IPS-20b (cell line): ENCODE measurements around the gene SLCO4C1.

Experiments used
- H3K27ac ChIP-seq: one replicate; pipeline ENCODE4 v1.5.1; 2013; ENCODE audit warnings: low read length
- H3K27me3 ChIP-seq: 2 replicates; pipeline ENCODE4 v1.6.1; 2013; ENCODE audit warnings: mild to moderate bottlenecking, low read length, inconsistent platforms; ENCODE audit not compliant: insufficient read depth
- H3K36me3 ChIP-seq: 2 replicates; pipeline ENCODE4 v1.6.1; 2013; ENCODE audit warnings: low read depth, mild to moderate bottlenecking, inconsistent platforms, low read length, moderate library complexity; ENCODE audit not compliant: insufficient read depth
- H3K4me1 ChIP-seq: 2 replicates; pipeline ENCODE4 v1.6.1; 2013; ENCODE audit warnings: mild to moderate bottlenecking, control low read depth, inconsistent platforms, low read length, moderate library complexity; ENCODE audit not compliant: insufficient read depth
- H3K4me3 ChIP-seq: 2 replicates; pipeline ENCODE4 v1.5.1; 2013; ENCODE audit warnings: mild to moderate bottlenecking, low read length, inconsistent platforms
- H3K9ac ChIP-seq: 2 replicates; pipeline ENCODE4 v1.6.1; 2013; ENCODE audit warnings: low read depth, mild to moderate bottlenecking, inconsistent platforms, low read length, moderate library complexity
- H3K9me3 ChIP-seq: 2 replicates; pipeline ENCODE4 v1.6.1; 2013; ENCODE audit warnings: mild to moderate bottlenecking, low read depth, low read length, inconsistent platforms; ENCODE audit not compliant: insufficient read depth

The SLCO4C1 gene

GRCh38 chr5:102211165-102211564 is 84.9 kb downstream of the SLCO4C1 start:
- Histone ChIP-seq H3K27ac (no peak overlapping the region), H3K9ac (no peak overlapping the region)

GRCh38 chr5:102200861-102201260 is 95.2 kb downstream of the SLCO4C1 start:
- H3K36me3 ChIP-seq: no peaks in the 10 kb centered on the region
- no peaks in the 10 kb centered on the region for H3K9me3 ChIP-seq
- H3K27ac ChIP-seq: no peak overlapping the region
- H3K4me1 ChIP-seq: no peaks in the 10 kb centered on the region
- no peak overlapping the region for H3K4me3 ChIP-seq
- H3K9ac ChIP-seq: no peak overlapping the region
- no peaks in the 10 kb centered on the region for H3K27me3 ChIP-seq

More at GRCh38 chr5:102211165-102211564, 84.9 kb downstream of the SLCO4C1 start:
- H3K36me3 ChIP-seq: no peaks in the 10 kb centered on the region
- peaks cover 5% of the 10 kb centered on the region; the same call in 1 of the 2 replicates for H3K27me3 ChIP-seq
- no peaks in the 10 kb centered on the region for H3K9me3 ChIP-seq
- peaks cover 4% of the 10 kb centered on the region; the same call in 1 of the 2 replicates for H3K4me1 ChIP-seq
- no peak overlapping the region for H3K4me3 ChIP-seq

- no peak overlapping the region for H3K4me3 ChIP-seq
- no peaks in the 10 kb centered on the region for H3K27me3 ChIP-seq
- H3K27ac ChIP-seq: no peak overlapping the region
- no peaks in the 10 kb centered on the region for H3K36me3 ChIP-seq
- H3K4me1 ChIP-seq: no peaks in the 10 kb centered on the region
- no peak overlapping the region for H3K9ac ChIP-seq
- H3K9me3 ChIP-seq: no peaks in the 10 kb centered on the region
Observed at GRCh38 chr5:102196481-102196880, 99.6 kb downstream of the SLCO4C1 start.
